Left colon (tissue), 2 donors: Measurements from ENCODE around the gene CCSER2. TPM values are rescaled to one million over a fixed set of nuclear protein-coding genes. Genes with fewer than 3 reads are reported as not detected.
"Not testable (repeated sequence)": the region's sequence is repeated elsewhere in the genome, so short reads cannot be mapped to it uniquely, and the experiment has no call there.

ENCODE experiments used
- ATAC-seq: fragments of 200-7000 bp; cut with Tn5 transposase; one replicate; pipeline ENCODE4 v1.9.1; 2020; ENCODE audit warnings: mild to moderate bottlenecking, moderate library complexity
- DNase-seq, 2 donors: peaks; one replicate each; pipeline ENCODE4 v3.0.0-alpha.2; 2020
- intact Hi-C, 2 donors: fragments of 100-400 bp; cut with DNase I in 1 of 2; cut with micrococcal nuclease in 1 of 2; formaldehyde crosslinking; loops; one replicate each; pipeline versions ENCODE4 v1.11.2 to v1.14.0; 2022; cut with DNase I, micrococcal nuclease
- total RNA-seq, 2 donors: library from RNA; stranded (reverse); fragmentation: NEBNext Ultra II Directional; extraction: Animal tissue kit (Norgen Biotek cat#: 25700); gene quantifications; one replicate each; pipeline ENCODE4 v1.2.1, GENCODE V29; 2021
- donor health status: DM: no; HTN: no; CAD: no.
- donor health status: DM: yes; HTN: yes; CAD: no.

The CCSER2 gene
- total RNA-seq, 2 donors from 2014 or later: 39.4 to 51.2 TPM

DNA sequence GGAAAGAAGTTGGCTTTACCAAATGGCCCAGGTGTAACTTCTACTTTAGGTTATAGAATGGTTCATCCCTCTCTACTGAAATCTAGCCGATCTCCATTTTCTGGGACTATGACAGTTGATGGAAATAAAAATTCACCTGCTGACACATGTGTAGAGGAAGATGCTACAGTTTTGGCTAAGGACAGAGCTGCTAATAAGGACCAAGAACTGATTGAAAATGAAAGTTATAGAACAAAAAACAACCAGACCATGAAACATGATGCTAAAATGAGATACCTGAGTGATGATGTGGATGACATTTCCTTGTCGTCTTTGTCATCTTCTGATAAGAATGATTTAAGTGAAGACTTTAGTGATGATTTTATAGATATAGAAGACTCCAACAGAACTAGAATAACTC, 43.6 kb downstream of the CCSER2 start:
- intact Hi-C loops: loop anchor here in 1 of 2 donors (10.0 kb wide), 1 partner anchor 107 kb away; no protein-coding TSS in a partner anchor
- ATAC-seq (no peak), DNase-seq (no peak)

- intact Hi-C loops: loop anchor here in 1 of 2 donors (10.0 kb wide), 1 partner anchor 108 kb away; no protein-coding TSS in a partner anchor
- ATAC-seq (peak; percentile 59), DNase-seq (no peak)
These were observed 44.6 kb downstream of the CCSER2 start for GRCh38 chr10:84373000-84373399.

DNA sequence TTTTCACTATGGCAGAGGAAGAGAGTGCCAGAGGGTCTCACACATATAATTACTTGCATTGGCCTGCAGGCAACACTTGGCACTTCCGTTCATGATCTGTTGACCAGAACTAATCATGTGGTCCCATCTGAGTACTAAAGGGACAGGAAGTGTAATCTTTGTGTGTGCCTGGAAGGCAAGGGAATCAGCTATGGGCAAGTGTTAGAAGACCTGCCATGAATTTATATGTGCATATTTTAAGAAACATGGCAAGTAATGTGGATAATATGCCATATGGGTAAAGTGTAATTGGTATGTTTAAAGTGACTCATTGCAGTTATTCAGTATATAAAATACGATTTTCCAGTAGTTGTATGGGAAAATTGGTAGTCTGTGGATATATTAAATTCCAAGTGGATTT, 46.1 kb downstream of the CCSER2 start:
- intact Hi-C loops: loop anchor here in 1 of 2 donors (2.0 to 10.0 kb wide), 2 partner anchors 110 to 162 kb away; no protein-coding TSS in a partner anchor
- ATAC-seq (no peak), DNase-seq (no peak)

GRCh38 chr10:84375011-84375410, 46.6 kb downstream of the CCSER2 start:
- intact Hi-C loops: loop anchor here in 1 of 2 donors (2.0 to 10.0 kb wide), 2 partner anchors 110 to 162 kb away; no protein-coding TSS in a partner anchor
- DNase-seq (no peak), ATAC-seq (peak; percentile 66)

- intact Hi-C loops: loop anchor here in 1 of 2 donors (2.0 to 10.0 kb wide), 2 partner anchors 111 to 161 kb away; no protein-coding TSS in a partner anchor
These were observed 47.5 kb downstream of the CCSER2 start for GRCh38 chr10:84375881-84376280.

DNA sequence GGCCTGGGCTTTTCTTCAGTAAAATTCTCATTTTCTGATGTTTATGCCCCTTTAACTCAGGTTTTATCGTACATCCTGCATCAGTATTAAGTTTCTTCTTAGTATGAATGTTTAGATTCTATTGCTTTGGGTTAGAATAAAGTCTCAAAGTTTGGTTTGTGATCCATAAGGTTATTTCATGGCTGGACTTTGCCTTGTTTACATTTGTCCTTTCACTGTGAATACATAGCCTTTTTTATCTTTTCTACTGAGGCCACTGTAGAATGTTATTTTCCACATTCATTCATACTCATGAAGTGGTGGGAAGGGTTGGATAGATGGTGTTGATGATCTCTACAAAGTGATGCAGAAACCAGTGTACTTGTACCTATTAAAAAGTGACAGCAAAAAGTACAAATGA, 59.8 kb downstream of the CCSER2 start:
- no peak for DNase-seq
- ATAC-seq: no peak
- intact Hi-C loops: no loop called here

More at GRCh38 chr10:84375881-84376280, 47.5 kb downstream of the CCSER2 start:
- DNase-seq: no peak
- ATAC-seq: no peak

DNA sequence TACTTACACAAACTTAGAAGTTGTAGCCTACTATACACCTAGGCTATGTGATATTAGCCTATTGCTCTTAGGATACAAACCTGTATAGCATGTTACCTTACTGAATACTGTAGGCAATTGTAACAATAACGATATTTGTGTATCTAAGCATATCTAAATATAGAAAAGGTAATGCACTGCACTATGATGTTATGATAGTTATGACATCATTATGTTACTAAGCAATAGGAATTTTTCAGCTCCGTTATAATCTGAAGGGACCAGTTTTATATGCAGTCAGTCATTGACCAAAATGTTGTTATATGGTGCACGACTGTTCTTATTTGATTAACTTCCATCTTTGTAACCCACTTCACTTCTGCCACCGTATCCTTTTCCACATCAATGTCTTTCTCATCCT, 62.0 kb downstream of the CCSER2 start:
- ATAC-seq: no peak
- DNase-seq: no peak
- intact Hi-C loops: no loop called here

GRCh38 chr10:84391326-84391725, 62.9 kb downstream of the CCSER2 start:
- intact Hi-C loops: no loop called here
- ATAC-seq: no peak

GRCh38 chr10:84392181-84392580, 63.8 kb downstream of the CCSER2 start:
- DNase-seq (no peak), ATAC-seq (no peak)
- intact Hi-C loops: no loop called here

More at GRCh38 chr10:84391326-84391725, 62.9 kb downstream of the CCSER2 start:
- no peak for DNase-seq

DNA sequence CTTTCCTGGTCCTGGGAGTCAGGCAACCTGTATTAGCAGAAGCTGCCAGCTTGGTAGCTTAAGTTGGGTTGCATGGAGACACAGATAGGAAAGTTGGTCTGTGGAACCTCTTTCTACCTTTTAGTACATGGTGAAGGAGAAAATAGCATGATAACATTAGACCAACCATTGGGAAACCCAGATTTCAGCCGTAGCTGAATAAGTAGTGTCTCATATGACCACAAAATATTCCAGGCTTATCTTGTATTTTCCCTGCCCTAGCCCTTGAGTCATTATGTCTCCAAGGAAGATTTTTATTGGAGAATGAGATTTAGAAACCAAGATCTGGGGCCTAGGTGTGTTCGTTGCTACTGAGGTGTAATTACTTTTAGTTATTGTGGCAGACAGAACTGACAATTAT, 67.2 kb downstream of the CCSER2 start:
- no peak for DNase-seq

GRCh38 chr10:84397735-84398144, 69.4 kb downstream of the CCSER2 start:
- intact Hi-C loops: no loop called here
- ATAC-seq (no peak), DNase-seq (no peak)

More for the DNA sequence above, 67.2 kb downstream of the CCSER2 start:
- no peak for ATAC-seq
- intact Hi-C loops: no loop called here

- intact Hi-C loops: no loop called here
- no peak for ATAC-seq
- no peak for DNase-seq
These were observed 70.3 kb downstream of the CCSER2 start for GRCh38 chr10:84398696-84399095.

DNA sequence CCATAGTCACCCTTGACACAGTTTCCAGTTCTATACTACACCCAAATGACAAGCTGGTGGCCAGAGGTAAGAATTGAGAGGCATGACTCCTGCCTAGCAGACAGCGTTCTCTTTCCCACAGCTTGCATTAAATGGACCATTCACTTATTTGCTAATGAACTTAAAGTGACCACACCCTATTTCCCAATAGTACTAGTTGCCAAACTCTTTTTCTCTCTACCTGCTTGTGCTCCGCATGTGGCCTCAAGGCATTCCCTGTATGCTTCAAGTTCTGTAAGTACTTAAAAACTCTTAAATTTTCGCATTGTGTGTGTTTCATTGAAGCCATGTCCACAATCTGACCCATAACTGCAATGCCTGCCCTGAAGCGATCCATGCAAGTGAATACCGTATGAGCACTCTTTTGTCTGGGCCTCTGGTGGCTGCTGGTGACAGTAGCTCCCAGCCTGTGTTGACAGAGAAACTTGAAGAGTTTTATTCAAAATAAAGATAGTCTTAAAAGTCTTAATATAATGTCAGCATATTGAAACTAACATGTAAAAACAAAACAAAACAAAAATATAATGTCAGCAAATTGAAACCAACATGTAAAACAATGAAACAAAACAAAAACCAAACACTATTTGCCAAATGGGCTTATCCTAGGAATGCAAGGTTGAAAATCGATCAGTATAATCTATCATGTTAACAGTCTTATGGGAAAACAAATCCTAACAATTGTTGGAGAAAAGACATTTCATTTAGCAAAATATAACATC, 73.6 kb downstream of the CCSER2 start:
- ATAC-seq: no peak
- DNase-seq: no peak
- intact Hi-C loops: no loop called here

DNA sequence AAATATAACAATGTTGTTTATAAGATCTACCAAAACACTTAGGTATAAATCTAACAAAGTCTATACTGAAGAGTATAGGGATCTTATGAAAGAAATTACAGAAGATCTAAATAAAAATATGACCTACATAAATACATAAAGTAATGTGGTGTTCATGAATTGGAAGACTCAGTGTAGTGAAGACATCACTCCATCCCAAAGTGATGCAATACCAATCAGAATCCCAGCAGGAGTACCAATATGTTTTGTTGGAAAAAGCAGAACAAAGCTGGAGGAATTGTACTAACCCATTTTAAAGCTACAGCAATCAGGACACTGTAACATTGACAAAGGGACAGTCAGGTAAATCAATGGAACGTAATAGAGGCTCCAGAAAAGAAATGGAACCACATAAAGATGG, 76.4 kb downstream of the CCSER2 start:
- ATAC-seq: no peak
- intact Hi-C loops: no loop called here
- no peak for DNase-seq

GRCh38 chr10:84405662-84406061, 77.3 kb downstream of the CCSER2 start:
- intact Hi-C loops: no loop called here
- no peak for ATAC-seq
- no peak for DNase-seq

- DNase-seq: no peak
- no peak for ATAC-seq
These were observed 78.2 kb downstream of the CCSER2 start for GRCh38 chr10:84406561-84406960.

DNA sequence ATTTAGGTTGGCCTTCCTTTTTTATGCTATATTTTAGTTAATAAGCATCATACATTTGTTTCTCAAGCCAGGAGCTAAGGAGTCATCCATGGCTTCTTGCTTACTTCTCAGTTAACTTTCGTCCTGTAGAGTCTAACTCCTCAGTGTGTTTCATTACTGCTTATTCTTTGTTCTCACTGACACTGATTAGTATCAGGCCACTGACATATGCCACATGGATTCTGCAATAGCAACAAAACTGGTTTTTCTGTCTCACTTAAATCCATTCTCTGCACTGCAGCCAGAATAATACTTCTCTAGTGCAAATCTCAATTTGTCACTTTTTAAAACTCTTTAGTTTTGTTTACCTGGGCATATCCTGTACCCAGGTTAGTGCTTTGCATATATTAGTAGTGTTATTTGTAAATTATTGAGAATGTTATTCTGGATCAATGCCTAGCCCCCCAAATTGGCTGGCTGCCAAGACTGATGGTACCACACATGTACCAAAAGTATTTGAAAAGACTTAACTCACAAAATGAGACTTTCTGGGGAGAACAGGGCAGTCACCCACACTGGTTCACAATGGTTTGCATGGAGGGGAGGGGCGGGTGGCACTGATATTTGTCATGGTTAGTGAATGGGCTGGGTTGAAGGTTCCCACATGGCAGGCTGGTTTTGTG, 79.1 kb downstream of the CCSER2 start:
- no peak for DNase-seq
- intact Hi-C loops: no loop called here
- ATAC-seq: no peak

More at GRCh38 chr10:84406561-84406960, 78.2 kb downstream of the CCSER2 start:
- intact Hi-C loops: no loop called here

DNA sequence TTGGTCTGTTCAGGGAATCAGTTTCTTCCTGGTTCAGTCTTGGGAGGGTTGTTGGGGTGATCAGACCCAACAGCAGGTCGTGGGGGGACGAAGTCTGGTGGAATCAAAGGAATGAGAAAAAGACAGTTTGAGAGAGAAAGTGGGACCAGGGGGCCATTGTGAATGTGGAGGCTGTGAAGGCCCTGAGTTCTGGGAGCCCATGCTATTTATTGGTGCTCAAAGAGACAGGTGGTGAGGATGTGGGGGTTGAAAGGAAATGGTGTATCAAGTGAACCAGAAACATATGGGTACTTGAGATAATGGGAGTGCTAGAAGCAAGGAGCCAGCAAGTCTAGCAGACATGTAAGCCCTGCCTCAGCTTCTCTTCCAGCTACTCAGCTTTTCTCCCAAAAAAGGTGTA, 84.1 kb downstream of the CCSER2 start:
- intact Hi-C loops: no loop called here
- ATAC-seq: no peak
- DNase-seq: no peak

- ATAC-seq, DNase-seq, intact Hi-C loops: not testable (repeated sequence)
These were observed 85.7 kb downstream of the CCSER2 start for GRCh38 chr10:84414110-84414509.
